Keratinocyte (primary cell): Measurements from ENCODE around the gene MICU2. TPM values are rescaled to one million over a fixed set of nuclear protein-coding genes. Genes with fewer than 3 reads are reported as not detected.

Experiments used
- DNase-seq: peaks from one replicate; pipeline ENCODE4 v3.0.0-alpha.2; 2011; ENCODE audit warnings: low read depth, missing footprints, low spot score
- FAIRE-seq: peaks from 2 replicates; lab custom pipeline; 2011; peaks lifted over from hg19 to GRCh38; lab: Jason Lieb, UNC
- H2AFZ ChIP-seq: 2 replicates; pipeline ENCODE4 v1.6.0; 2012; ENCODE audit warnings: low read length, control low read depth, inconsistent platforms; ENCODE audit not compliant: control insufficient read depth
- H3K27ac ChIP-seq: 2 replicates; pipeline ENCODE4 v1.5.1; 2011; ENCODE audit warnings: low read length; ENCODE audit not compliant: control insufficient read depth, insufficient read depth
- H3K27me3 ChIP-seq: 3 replicates; pipeline ENCODE4 v1.6.0; 2011; ENCODE audit warnings: low read length; ENCODE audit not compliant: control insufficient read depth, insufficient read depth; ENCODE audit errors: extremely low read depth
- H3K36me3 ChIP-seq, 2 experiments: 2 replicates in 1 of 2; 3 replicates in 1 of 2; pipeline ENCODE4 v1.5.1; 2011; ENCODE audit warnings: low read length in 2 of 2, mild to moderate bottlenecking in 1 of 2; ENCODE audit not compliant: control insufficient read depth in 2 of 2, insufficient read depth in 2 of 2; ENCODE audit errors: extremely low read depth in 1 of 2
- H3K4me1 ChIP-seq: 3 replicates; pipeline ENCODE4 v1.5.1; 2011; ENCODE audit warnings: low read length; ENCODE audit not compliant: control insufficient read depth, insufficient read depth; ENCODE audit errors: extremely low read depth
- H3K4me2 ChIP-seq: 3 replicates; pipeline ENCODE4 v1.6.0; 2011; ENCODE audit warnings: low read depth, low read length; ENCODE audit not compliant: control insufficient read depth, insufficient read depth; ENCODE audit errors: extremely low read depth
- H3K4me3 ChIP-seq, 3 experiments: fragments of 200-600 bp in 1 of 3; sonication (generic) in 1 of 3; 2 replicates in 2 of 3; 3 replicates in 1 of 3; pipeline ENCODE4 v1.5.1; 2011 to 2016; ENCODE audit warnings: low read length in 3 of 3, mild to moderate bottlenecking in 3 of 3, control low read depth in 2 of 3, inconsistent platforms in 1 of 3, low read depth in 1 of 3, mixed read lengths in 1 of 3, mixed run types in 1 of 3, moderate library complexity in 1 of 3; ENCODE audit not compliant: control insufficient read depth in 2 of 3, insufficient read depth in 2 of 3; ENCODE audit errors: extremely low read depth in 1 of 3
- H3K79me2 ChIP-seq: 2 replicates; pipeline ENCODE4 v1.6.0; 2012; ENCODE audit warnings: low read length; ENCODE audit not compliant: control insufficient read depth, insufficient read depth
- H3K9ac ChIP-seq: 3 replicates; pipeline ENCODE4 v1.6.0; 2011; ENCODE audit warnings: low read length; ENCODE audit not compliant: control insufficient read depth, insufficient read depth; ENCODE audit errors: extremely low read depth
- H3K9me1 ChIP-seq: 3 replicates; pipeline ENCODE4 v1.6.0; 2011; ENCODE audit warnings: low read length; ENCODE audit not compliant: control insufficient read depth, insufficient read depth; ENCODE audit errors: extremely low read depth
- H3K9me3 ChIP-seq: 2 replicates; pipeline ENCODE4 v1.5.1; 2012; ENCODE audit warnings: low read depth, low read length; ENCODE audit not compliant: control insufficient read depth
- H4K20me1 ChIP-seq: 3 replicates; pipeline ENCODE4 v1.6.0; 2011; ENCODE audit warnings: low read length; ENCODE audit not compliant: control insufficient read depth, insufficient read depth; ENCODE audit errors: extremely low read depth
- EZH2 ChIP-seq: IDR thresholded peaks from one replicate; pipeline ENCODE4 v1.6.1; 2012; ENCODE audit warnings: inconsistent platforms, mild to moderate bottlenecking, low read length, moderate library complexity
- dilution Hi-C: fragments of 300-500 bp; cut with MboI; formaldehyde crosslinking; loops from one replicate; pipeline ENCODE4 v1.7.0; 2020; ENCODE audit warnings: low sequenced_read_pairs; ENCODE audit not compliant: extremely low pct_ligation_motif_present
- polyA plus RNA-seq, 5 experiments: library from polyadenylated mRNA; depleted of rRNA in 3 of 5; stranded (reverse) in 3 of 5; stranded (forward) in 1 of 5; unstranded in 1 of 5; fragments of >200 nt; gene quantifications; 1 replicate in 1 of 5; 2 replicates in 3 of 5; 3 replicates in 1 of 5; pipeline versions ENCODE4 v1.2.1 to v1.2.3, GENCODE V29; 2011 to 2012; ENCODE audit warnings: missing spikeins in 2 of 5, low read depth in 1 of 5, low replicate concordance in 1 of 5
- TF ChIP-seq, protein P1 (sequence below), 3 experiments: IDR thresholded peaks in 1 of 3; conservative IDR thresholded peaks in 1 of 3; optimal IDR thresholded peaks in 1 of 3; 2 replicates in 2 of 3; 3 replicates in 1 of 3; pipeline versions ENCODE3 to v1.5.1; 2011; ENCODE audit warnings: low read length in 3 of 3, mild to moderate bottlenecking in 3 of 3, moderate library complexity in 2 of 3, control low read depth in 1 of 3, inconsistent platforms in 1 of 3; ENCODE audit not compliant: insufficient read depth in 2 of 3; ENCODE audit errors: extremely low read depth in 1 of 3

MICU2 gene
- polyA plus RNA-seq, 1 donor (not counting 4 experiments of a cell fraction or from before 2014, with no cell fraction given): 42.9 TPM

DNA sequence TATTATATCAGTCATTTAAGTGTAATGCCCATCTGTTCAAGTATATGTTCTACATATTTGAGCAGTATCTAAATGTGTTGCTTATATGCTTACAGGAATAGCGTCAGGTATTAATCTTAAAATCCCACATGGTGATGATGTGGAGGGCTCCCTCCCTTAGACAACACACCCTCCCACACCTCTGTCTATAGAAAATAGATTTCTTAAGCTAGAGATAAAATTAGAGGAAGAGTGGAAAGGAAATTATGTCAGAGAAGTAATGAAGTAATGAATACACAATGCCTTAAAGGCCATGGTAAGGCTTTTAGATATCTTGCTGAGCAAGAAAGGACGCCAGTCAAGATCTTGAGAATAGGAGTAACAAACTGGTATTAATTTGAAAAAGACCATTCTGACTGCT is 157.3 kb downstream of the MICU2 start:
- Histone ChIP-seq H3K4me2 (no peak overlapping the region), H3K36me3 (peaks cover 0 to 3% of the 10 kb centered on the region in 2 experiments), H4K20me1 (no peaks in the 10 kb centered on the region), H3K79me2 (peaks cover 44% of the 10 kb centered on the region), H3K4me3 (no peak overlapping the region), H3K9ac (no peak overlapping the region), H2AFZ (no peak overlapping the region), H3K27me3 (no peaks in the 10 kb centered on the region), H3K9me1 (no peaks in the 10 kb centered on the region), H3K9me3 (no peaks in the 10 kb centered on the region), H3K27ac (no peak overlapping the region), H3K4me1 (no peaks in the 10 kb centered on the region)
- FAIRE-seq (no peak), DNase-seq (no peak)
- TF ChIP-seq, protein P1, sequence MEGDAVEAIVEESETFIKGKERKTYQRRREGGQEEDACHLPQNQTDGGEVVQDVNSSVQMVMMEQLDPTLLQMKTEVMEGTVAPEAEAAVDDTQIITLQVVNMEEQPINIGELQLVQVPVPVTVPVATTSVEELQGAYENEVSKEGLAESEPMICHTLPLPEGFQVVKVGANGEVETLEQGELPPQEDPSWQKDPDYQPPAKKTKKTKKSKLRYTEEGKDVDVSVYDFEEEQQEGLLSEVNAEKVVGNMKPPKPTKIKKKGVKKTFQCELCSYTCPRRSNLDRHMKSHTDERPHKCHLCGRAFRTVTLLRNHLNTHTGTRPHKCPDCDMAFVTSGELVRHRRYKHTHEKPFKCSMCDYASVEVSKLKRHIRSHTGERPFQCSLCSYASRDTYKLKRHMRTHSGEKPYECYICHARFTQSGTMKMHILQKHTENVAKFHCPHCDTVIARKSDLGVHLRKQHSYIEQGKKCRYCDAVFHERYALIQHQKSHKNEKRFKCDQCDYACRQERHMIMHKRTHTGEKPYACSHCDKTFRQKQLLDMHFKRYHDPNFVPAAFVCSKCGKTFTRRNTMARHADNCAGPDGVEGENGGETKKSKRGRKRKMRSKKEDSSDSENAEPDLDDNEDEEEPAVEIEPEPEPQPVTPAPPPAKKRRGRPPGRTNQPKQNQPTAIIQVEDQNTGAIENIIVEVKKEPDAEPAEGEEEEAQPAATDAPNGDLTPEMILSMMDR (optimal IDR thresholded peaks at IDR 0.05 in 1 of 3, IDR thresholded peaks at IDR 0.05 in 1 of 3, conservative IDR thresholded peaks at IDR 0.05 in 1 of 3; ENCODE audit: extremely low read depth in 1 of 3, insufficient read depth in 2 of 3, low read length in 3 of 3): no peak
- TF ChIP-seq EZH2: no peak
- dilution Hi-C loops: no loop called here

DNA sequence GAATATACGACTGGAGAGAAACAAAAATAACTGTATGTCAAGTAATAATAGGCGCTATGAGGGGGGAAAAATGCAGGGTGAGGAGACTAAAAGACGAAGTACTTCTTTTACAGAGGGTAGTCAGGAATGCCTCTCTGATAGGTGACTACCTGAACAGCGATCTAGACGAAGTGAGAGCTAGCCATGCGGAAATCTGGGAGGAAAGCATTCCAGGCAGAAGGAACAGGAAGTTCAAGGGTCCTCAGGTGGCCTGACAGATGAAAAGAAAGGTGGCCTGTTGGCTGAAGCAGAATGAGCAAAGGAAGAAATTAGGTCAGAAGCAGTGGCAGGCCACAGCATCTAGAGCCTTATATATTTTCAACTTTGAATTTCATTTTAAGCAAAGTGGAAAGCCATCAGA is 158.2 kb downstream of the MICU2 start:
- Histone ChIP-seq H3K9me1 (no peaks in the 10 kb centered on the region), H3K79me2 (peaks cover 36% of the 10 kb centered on the region), H3K36me3 (peaks cover 0 to 3% of the 10 kb centered on the region in 2 experiments), H4K20me1 (no peaks in the 10 kb centered on the region), H3K4me3 (no peak overlapping the region), H3K4me1 (no peaks in the 10 kb centered on the region), H3K9me3 (no peaks in the 10 kb centered on the region), H3K9ac (no peak overlapping the region), H2AFZ (no peak overlapping the region), H3K27me3 (no peaks in the 10 kb centered on the region), H3K27ac (no peak overlapping the region), H3K4me2 (no peak overlapping the region)
- FAIRE-seq (no peak), DNase-seq (no peak)
- TF ChIP-seq, protein P1 (optimal IDR thresholded peaks at IDR 0.05 in 1 of 3, IDR thresholded peaks at IDR 0.05 in 1 of 3, conservative IDR thresholded peaks at IDR 0.05 in 1 of 3; ENCODE audit: extremely low read depth in 1 of 3, insufficient read depth in 2 of 3, low read length in 3 of 3): no peak
- no peak for TF ChIP-seq EZH2
- dilution Hi-C loops: no loop called here
